ENCODE data around the gene GCNA. TPM values are rescaled to one million over a fixed set of nuclear protein-coding genes. Genes with fewer than 3 reads are reported as not detected.

The GCNA gene
- total and polyA plus RNA-seq, 12 donors, result 0.53 to 2.7 (median 1.4) TPM

DNA sequence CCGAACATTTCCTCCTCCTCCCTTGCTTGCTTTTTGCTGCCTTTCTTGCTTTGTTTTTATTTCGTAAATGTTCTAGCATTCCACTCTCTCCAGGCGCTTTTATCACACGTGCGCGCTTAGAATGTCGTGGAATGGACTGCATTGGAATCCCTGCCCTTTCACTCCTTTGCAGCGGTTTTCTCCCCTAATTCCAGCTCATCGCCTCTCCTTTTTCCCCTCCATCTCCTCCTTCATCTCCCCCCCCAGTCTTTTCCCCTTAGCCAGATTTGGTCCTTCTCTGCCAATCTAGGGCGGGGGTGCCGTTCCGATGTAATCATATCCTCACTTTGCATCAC is 44.8 kb upstream of the GCNA start:
- intact Hi-C loops (cut with DNase I), result loop anchor here in 1 of 10 donors (5.0 kb wide), 1 partner anchor 41 kb away; no protein-coding TSS in a partner anchor
- 0 to 1% methylated on average over 12 of the region's 12 CpGs for WGBS, 2 donors

DNA sequence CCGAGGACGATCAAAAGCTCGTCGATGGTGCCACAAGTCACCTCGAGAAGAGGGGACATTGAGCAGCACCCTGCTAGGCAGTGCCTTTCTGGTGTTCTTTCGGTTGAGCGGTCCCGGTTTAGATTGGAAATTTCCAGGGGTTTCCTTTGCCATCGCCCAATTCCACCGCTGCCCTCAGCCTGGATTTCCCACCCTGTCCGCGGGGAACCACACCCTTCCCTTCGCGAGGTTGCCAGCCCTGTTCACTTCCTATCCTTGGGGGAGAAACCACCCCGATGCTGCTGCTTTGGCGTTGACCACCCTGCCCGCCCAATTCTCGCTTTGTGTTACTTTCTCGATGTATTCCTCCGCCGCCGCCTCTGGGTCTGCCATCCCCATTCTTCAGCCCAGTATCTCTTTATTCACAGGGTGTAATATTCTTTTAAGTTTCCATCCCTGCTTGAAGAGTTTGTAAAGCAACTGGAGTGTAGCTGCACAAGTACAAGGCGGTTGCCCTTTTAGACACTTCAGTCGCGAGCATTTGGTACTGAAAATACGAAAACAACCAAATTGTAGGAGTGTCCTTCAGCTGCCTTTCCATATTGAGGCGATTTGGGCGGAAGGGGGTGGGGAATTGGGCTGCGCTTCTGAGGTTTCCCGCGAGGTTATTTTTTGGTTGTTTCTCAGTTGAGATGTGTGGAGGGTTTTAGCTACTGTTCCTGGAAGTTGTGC is 44.2 kb upstream of the GCNA start:
- H3K36me3 ChIP-seq, result peaks cover 0 to 28% (median 4%) of the 10 kb centered on the region in 9 donors
- DNase-seq, result peak; percentile 45 to 46
- peaks cover 0 to 3% (median 0%) of the 10 kb centered on the region in 7 donors for H3K27me3 ChIP-seq
- peaks cover 0 to 13% (median 0%) of the 10 kb centered on the region in 11 donors for H3K9me3 ChIP-seq
- peak overlapping the region; percentile 82 to 97 (median 90) for H3K27ac ChIP-seq
- H3K4me3 ChIP-seq, result peak overlapping the region; percentile 63 to 94 (median 77)
- 0 to 1% methylated on average over 31 of the region's 31 CpGs for WGBS, 2 donors
- peaks cover 0 to 44% (median 29%) of the 10 kb centered on the region in 9 donors for H3K4me1 ChIP-seq
- TF ChIP-seq, protein P1, sequence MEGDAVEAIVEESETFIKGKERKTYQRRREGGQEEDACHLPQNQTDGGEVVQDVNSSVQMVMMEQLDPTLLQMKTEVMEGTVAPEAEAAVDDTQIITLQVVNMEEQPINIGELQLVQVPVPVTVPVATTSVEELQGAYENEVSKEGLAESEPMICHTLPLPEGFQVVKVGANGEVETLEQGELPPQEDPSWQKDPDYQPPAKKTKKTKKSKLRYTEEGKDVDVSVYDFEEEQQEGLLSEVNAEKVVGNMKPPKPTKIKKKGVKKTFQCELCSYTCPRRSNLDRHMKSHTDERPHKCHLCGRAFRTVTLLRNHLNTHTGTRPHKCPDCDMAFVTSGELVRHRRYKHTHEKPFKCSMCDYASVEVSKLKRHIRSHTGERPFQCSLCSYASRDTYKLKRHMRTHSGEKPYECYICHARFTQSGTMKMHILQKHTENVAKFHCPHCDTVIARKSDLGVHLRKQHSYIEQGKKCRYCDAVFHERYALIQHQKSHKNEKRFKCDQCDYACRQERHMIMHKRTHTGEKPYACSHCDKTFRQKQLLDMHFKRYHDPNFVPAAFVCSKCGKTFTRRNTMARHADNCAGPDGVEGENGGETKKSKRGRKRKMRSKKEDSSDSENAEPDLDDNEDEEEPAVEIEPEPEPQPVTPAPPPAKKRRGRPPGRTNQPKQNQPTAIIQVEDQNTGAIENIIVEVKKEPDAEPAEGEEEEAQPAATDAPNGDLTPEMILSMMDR (IDR thresholded peaks at IDR 0.05), result no peak
- intact Hi-C loops (cut with DNase I), result loop anchor here in 1 of 10 donors (5.0 kb wide), 1 partner anchor 42 kb away; no protein-coding TSS in a partner anchor
- ATAC-seq, result peak; percentile 27 to 67 (median 55)

More for the DNA sequence above, 44.8 kb upstream of the GCNA start:
- DNase-seq (no peak), ATAC-seq (peak in 5 of 8 donors; percentile 3 to 5 (median 4))
- Histone ChIP-seq H3K4me1 (peaks cover 0 to 38% (median 24%) of the 10 kb centered on the region in 9 donors), H3K9me3 (peaks cover 0 to 19% (median 0%) of the 10 kb centered on the region in 11 donors), H3K27me3 (peaks cover 0 to 3% (median 0%) of the 10 kb centered on the region in 7 donors), H3K4me3 (peak overlapping the region; percentile 63 to 94 (median 77)), H3K27ac (peak overlapping the region; percentile 82 to 97 (median 90)), H3K36me3 (peaks cover 0 to 23% (median 4%) of the 10 kb centered on the region in 9 donors)
- TF ChIP-seq, protein P1 (IDR thresholded peaks at IDR 0.05), result no peak

DNA sequence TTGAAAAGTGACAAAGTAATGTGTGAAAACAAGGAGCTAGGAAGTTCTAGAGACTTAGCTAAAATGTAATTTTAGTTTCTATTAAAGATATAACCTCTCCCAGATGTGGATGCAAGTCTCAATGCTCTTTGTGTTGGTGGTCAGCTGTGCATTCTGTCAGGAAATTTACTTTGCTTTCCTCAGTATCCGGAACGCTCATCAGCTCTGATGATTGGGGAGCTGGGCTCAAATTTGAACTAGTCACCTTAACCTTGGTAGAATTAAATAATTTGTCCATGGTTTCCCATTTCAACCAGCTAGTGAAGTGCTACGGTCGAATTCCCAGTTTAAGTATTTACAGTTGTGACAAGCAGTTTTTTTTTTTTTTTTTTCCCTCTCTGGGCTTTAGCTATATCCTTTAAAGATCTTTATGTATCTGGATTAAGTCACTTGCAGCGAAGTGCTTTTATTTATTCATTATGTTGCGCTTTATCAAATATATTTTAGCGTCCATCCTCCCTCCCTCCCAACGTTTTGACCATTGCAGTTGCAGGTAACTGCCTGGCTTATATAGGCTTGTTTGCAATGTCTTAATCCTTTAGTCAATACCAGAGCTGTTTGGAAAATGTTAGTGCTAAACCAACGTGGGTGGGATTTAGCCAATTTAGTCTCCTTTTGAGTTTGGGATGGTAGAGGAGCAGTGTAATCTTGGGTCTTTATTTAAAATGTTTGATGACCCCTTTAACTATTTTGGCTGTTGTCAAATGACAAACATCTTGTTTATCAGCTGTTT is 43.3 kb upstream of the GCNA start:
- peak overlapping the region in 8 of 10 donors; percentile 88 to 97 (median 91) for H3K27ac ChIP-seq
- H3K36me3 ChIP-seq, result peaks cover 0 to 38% (median 4%) of the 10 kb centered on the region in 9 donors
- ATAC-seq (no peak), DNase-seq (no peak)
- H3K9me3 ChIP-seq, result peaks cover 0 to 8% (median 0%) of the 10 kb centered on the region in 11 donors
- peaks cover 3 to 53% (median 39%) of the 10 kb centered on the region in 9 donors for H3K4me1 ChIP-seq
- peak overlapping the region; percentile 63 to 94 (median 77) for H3K4me3 ChIP-seq
- H3K27me3 ChIP-seq, result peaks cover 0 to 3% (median 0%) of the 10 kb centered on the region in 7 donors
- TF ChIP-seq, protein P1 (IDR thresholded peaks at IDR 0.05), result no peak
- intact Hi-C loops (cut with DNase I), result loop anchor here in 1 of 10 donors (5.0 kb wide), 1 partner anchor 43 kb away; no protein-coding TSS in a partner anchor
- WGBS, 2 donors, result 1 to 2% methylated on average over 9 of the region's 9 CpGs

DNA sequence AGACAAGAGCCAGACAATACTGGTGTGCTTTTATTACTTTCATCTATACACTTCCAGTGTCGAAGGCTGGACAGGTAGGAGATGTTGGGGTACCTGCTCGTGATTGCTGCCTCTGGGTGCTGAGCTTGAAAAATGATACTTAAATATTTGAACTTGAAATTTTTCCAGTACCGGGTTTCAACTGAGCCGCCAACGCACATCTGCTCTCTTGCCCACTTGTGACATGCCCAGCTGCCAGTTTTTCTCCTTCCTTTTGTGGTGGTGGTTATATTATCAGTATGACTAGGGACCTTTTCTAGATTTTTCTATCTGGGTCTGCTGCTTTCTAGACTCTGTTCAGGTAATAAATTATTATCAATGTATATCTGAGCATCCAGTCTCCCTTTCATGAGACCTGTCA is 42.0 kb upstream of the GCNA start:
- intact Hi-C loops (cut with DNase I), result no loop called here
- H3K9me3 ChIP-seq, result peaks cover 0 to 8% (median 0%) of the 10 kb centered on the region in 11 donors
- no peak for DNase-seq
- no peak for ATAC-seq
- H3K27ac ChIP-seq, result peak overlapping the region in 5 of 10 donors; percentile 19 to 97 (median 89)
- H3K36me3 ChIP-seq, result peaks cover 0 to 38% (median 4%) of the 10 kb centered on the region in 9 donors
- 18 to 21% methylated on average over 5 of the region's 5 CpGs for WGBS, 2 donors
- H3K4me1 ChIP-seq, result peaks cover 3 to 66% (median 51%) of the 10 kb centered on the region in 9 donors
- TF ChIP-seq, protein P1 (IDR thresholded peaks at IDR 0.05), result no peak
- peak overlapping the region in 8 of 10 donors; percentile 63 to 94 (median 80) for H3K4me3 ChIP-seq
- H3K27me3 ChIP-seq, result peaks cover 0 to 3% (median 0%) of the 10 kb centered on the region in 7 donors
